ENCODE results near the gene MED4.
"Not testable (repeated sequence)": the region's sequence is repeated elsewhere in the genome, so short reads cannot be mapped to it uniquely, and the experiment has no call there.

The MED4 gene

DNA sequence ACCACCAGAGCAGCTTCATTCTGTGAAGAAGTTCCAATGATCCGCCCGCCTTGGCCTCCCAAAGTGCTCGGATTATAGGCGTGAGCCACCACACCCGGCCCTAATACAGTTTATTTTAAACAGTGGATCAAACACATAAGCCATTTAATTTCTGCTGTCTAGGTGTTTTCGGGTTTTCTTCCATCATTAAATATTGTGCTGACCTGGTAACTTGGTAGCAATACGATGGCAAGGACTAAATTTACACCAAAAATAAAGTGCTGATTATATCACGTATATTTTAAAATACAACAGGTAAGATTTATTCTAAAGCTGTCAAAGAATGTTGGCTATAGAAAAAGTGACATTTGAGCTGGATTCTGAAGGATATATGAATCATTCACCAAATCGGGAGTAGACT is 1.3 kb downstream of the MED4 start:
- no peak for DNase-seq

DNA sequence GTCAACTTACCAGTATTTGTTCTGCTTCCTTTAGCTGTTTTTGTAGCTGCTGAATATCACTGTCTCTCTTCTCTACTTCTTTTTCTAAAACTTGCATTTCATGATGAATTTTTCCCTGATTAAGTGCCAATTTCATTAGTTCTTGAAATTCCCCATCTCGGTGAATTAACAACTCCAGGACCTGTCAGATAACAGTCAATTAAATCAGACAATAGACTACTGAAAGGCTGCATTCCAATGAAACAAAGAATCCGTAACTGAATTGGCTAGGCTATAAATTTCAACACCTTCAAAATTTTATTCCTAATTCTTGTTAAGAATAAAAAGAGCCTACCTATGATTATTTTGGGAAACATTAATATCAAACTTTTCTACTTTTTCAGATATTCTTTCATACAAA is 8.6 kb downstream of the MED4 start:
- DNase-seq, result no peak

DNA sequence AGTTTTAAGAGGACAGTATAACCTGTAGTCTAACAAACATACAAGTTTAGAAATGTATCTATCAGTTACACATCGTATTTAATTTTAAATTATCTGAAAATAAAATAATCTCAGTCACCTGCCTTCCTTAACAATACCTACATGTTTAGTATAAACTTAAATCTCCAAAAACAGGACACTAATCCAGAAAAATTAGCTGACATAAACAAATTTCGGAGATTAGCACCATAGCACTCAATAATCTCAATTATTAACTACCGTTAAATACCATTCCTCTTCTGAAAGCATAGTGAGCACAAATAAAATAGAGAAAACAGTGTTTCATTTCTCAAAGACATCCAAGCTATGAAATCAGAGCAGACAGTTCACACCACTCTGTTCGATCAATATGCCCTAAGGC is 13.2 kb downstream of the MED4 start:
- DNase-seq, result no peak

DNA sequence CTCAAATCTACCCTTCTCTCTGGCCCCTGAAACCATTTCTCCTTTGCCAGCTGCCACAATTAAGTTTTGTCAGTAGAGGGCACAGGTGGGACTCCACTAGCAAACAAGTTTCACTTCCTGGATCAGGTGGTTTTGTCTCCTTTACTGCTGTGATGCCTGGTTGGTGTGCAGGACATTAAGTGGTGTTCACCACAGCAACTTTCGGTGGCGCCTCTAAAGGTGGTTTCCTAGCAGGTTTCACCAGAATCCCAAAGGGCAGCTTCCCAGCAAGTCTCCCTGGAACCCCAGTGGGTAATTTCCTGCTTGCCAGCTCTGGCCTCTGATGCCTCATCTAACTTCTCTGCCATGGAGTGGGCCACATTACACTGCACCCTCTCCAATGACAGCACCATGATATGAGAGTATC is 16.6 kb downstream of the MED4 start:
- peak; percentile 36 for DNase-seq

DNA sequence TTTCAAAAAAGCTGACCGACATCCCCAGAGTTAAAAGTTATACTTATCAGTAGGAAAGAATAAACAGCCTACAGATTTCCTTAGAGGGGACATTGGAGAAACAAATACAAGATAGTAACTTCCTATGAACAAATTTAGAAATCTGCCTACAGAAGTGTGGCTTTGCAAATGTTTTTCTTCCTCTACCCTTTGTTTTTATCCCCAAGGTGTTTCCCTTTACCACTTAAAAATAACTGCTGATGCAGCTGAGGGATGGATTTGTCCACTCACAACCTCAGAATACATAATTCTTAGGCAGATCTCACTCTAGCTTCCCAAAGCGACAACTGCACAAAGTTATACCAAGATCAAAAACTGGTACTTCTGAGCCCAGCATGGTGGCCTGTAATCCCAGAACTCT is 20.9 kb downstream of the MED4 start:
- no peak for DNase-seq

DNA sequence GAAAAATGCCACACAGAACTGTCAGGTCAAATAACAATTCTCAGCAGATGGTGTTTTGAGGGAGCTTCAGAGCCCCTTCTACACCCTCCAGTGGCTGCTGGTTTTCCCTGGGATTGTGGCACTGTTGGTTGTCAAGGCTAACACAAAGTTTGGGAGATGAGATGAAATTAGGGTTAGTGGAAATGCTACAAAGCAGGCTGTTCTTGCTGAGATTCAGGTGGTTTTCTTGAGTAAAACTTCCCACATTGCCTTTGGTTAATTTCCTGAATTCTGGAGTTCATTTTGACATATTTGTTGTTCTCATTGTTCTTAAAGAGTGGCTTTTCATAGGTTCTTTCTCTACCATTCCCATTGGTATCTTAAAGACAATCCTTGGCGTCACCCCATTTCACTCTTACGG is 22.1 kb downstream of the MED4 start:
- no peak for DNase-seq

DNA sequence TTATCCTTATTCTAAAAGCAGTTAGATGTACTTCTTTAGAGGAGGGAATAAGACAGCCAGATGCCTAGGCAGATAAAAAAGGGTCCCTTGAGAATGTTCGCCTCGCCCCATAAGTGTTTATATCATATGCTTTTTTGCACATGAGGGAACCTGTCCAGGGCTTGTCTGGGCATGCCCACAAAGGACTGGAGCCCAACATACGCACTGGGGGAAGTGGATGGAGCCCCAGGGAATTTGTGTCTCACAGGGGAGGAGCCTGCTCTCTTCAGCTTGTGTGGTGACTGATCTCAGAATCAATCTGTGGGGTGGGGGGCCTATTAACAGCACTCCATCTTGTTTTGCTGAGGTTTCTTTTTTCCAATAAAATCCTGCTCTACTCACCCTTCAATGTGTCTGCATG is 22.6 kb downstream of the MED4 start:
- DNase-seq, result no peak

DNA sequence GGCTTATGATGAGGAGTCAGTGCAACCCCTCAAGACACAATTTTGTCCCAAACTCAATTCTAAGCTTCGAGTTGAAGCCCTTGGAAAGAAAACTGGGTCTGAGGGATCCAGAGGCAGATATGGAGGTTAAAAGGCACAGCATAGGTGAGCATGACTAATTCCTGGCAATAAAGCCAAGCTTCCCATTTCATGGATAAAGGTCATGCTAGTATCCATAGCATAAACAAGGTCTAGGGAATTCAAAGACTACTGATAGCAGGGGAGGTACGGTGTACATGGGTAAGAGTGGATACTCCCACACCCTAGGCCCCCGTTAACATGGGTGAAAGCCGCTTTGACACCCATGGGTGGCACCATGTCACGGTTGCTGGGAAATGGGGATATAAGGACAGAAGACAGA is 24.0 kb downstream of the MED4 start:
- DNase-seq, result no peak

DNA sequence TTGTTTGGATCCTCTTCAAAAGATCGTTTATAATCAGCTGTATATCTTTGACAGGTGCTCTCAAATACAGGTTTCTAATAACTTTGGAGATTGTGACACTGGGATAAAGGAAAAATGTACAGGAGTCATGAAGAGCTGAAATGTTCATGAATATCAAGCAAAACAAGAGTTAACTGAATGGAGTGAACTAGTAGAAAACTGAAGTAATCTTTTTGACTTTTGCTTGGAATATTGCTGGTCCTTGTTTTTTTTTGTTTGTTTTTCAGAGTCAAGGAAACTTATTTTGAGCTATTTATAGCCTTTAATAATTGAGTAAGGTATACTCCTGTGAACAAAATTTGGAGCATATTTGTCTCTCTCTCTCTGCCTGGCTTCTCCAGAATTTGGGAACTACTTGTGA is 25.3 kb downstream of the MED4 start:
- DNase-seq, result no peak

DNA sequence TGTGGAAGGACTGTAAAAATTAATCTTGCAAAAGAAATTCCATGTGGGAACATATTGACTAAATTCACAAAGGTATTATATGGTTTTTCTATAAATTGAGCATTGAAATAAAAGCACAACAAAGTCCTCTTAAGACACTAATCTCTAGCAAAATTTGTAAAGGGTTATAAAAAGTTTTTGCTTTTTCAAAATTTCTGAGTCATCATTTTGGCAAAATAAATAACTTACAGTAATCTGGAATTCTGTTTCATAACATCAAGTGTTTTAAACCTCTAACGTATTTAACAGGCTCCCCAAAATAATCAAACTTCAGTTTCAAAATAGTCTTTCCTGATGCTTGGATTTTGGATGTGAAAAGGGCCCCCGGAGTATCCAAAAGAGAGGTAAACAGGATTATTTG is 26.0 kb downstream of the MED4 start:
- DNase-seq, result no peak

DNA sequence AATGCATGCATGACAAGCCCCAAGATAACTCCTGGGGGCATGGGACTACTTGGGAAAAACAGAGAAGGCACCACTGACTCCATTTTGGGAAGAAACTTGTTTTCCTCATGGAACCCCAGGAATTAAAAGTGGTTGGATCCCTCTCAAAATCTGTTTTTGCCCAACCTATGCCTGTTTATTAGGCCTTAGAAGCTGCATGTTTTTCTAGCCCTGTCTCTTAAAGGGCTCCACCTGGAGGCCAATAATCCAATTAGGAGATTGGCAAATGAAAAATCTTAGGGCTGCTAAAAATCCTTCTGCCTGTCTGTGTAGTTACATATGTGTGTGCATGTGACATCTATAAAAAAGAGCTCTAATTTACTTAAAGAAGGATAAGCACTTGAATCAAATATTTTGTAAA is 26.9 kb downstream of the MED4 start:
- no peak for DNase-seq

DNA sequence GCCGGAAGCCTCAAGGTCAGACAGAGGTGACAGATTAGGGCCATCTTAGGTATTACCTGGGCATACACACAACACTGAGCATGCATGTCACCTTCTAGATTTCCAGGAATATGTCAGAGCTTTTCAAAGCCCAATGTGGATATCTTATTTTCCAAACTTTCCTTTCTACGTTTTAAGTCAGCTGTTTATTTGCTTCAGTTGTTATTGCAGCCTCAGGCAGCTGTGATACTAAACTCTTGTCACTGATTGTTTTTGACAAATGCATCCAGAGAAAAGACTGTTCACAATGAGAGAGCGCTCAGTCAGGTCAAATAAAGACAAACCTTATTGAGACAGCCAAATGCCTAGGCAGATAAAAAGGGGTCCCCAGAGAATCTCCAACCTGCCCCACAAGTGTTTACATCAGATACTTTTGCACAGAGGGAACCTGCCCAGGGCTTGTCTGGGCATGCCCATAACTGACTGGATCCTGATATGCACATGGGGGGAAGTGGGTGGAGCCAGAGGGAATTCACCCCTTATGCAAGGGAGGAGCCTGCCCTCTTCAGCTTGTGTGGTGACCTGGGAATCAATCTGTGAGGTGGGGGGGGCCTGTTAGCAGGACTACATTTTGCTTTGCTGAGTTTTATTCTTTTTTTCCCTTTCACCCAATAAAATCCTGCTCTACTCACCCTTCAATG is 28.5 kb downstream of the MED4 start:
- DNase-seq, result no peak

DNA sequence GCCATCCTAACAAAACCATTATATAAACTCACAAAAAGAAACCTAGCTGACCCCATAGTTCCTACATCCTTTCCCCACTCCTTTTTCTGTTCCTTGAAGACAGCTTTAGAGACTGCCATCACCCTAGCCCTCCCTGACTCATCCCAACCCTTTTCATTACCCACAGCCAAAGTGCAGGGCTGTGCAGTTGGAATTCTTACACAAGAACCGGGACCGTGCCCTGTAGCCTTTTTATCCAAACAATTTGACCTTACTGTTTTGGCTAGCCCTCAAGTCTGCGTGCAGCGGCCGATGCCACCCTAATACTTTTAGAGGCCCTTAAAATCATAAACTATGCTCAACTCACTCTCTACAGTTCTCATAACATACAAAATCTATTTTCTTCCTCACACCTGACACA is 35.0 kb downstream of the MED4 start:
- not testable (repeated sequence) for DNase-seq

DNA sequence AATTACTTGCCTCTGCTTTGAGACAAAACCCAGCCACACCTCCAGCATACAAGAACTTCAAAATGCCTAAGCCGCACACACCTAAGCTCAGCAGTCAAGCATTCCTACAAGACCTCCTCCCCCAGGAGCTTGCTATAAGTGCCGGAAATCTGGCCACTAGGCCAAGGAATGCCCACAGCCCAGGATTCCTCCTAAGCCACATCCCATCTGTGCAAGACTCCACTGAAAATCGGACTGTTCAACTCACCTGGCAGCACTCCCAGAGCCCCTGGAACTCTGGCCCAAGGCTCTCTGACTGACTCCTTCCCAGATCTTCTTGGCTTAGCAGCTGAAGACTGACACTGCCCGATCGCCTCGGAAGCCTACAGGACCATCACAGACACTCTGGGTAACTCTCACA is 36.4 kb downstream of the MED4 start:
- not testable (repeated sequence) for DNase-seq

DNA sequence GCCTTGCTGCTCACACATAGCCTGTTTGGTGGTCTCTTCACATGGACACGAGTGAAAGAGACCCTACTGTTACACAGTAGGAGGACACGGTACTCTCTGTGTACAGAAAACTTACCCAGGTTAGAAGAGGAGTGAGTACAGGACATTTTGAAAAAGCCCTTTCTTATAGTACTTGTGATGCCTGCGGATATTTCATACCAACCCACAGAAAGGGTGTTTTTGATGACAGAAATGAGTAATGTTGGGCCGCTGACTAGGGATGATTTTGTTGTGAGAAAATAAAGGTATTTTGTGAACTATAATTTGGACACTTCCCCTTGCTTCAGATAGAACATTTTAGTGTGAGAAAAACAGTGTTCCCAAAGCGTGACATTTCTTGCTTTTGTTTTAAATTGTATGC is 39.2 kb downstream of the MED4 start:
- DNase-seq, result no peak

DNA sequence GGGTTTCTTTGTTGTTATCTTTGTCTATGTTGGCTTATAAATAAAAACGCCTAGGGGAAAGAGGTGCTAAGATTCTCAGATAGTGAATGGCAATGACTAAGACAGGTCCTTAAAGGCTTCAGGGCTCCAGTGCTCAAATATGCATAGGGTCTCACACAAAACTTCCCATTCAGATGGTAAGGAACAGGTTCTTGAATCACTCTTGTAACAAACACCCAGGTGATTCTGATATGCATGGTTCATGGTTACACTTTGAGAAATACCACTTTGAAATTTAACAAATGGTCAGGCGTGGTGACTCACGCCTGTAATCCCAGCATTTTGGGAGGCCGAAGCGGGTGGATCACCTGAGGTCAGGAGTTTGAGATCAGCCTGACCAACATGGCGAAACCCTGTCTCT is 40.3 kb downstream of the MED4 start:
- no peak for DNase-seq

DNA sequence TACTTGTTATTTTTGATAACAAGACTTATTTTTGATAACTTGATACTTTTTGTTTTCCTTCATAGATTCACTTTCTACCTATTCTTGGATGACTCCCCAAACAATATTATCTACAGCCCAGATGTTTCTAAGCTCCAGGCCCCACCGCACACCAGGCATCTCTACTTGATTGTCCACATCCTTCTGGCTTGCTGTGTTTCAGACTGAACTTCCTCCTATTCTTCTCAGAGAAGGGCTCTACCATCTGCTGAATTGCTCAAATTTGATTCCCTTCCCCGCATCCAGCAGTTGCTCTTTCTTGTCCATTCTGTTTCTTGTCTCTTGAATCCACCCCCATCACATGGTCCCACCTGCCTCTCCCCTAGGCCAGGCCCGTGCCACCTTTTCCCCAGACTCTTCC is 44.4 kb downstream of the MED4 start:
- no peak for DNase-seq

DNA sequence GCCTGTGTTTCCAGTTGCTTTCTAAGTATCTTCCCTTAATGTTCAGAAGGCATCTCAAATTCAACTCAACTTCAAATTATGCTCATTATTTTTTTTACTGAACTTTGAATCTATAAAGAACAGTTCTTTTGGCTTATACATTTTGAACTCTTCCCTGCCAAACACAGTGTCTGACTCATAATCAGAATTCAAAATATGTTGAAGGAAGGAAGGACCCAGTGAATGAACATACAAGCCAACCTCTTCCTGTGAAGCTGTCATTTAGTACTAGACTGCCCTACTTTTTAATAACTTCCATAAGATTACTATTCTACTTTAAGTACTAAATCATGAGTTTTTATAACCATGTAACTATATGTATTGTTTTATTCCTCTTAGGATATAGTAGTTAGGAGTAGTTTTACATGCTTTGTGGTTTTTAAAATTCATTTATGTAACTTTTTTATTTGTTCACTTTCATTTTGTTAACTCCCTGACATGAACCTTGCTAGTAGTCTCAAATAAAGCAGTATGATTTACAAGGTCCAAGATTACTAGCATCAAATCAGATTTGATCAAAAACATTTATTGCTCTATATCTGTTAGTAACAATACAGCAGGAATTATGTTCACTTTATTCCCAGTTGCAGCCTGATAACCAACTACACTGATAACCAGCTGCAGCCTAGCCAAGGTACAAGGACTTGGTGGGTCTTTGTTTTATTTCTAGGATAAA is 51.0 kb downstream of the MED4 start:
- DNase-seq, result no peak

DNA sequence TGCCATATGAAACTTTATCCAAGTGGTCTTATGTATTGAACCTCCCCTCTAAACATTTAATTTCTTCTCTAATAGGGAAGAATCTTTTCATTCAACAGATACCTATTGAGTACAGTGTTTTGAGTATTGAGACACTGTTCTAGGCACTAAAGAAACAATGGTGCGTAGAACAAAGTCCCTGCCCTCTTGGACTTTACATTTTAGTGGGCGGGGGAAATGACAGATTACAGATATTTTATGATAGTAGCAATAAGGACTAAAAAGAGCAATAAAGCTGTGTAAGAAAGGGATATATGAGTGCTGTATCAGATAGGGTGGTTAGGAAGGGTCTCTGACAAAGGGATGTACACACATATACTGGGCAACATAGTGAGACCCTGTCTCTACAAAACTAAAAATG is 52.0 kb downstream of the MED4 start:
- DNase-seq, result no peak

DNA sequence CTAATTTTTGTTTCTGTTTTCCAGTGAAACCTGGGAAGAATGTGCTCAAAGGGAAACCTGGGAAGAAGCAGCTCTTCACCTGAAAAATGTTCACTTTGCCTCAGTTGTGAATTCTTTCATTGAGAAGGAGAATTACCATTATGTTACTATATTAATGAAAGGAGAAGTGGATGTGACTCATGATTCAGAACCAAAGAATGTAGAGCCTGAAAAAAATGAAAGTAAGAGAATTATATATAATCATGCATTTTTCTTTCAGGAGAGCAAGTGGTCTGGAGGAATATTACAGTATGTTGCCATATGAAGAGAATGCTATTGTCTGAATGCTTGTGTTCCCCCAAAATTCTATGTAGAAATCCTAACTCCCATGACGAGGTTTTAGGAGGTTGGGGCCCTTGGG is 54.0 kb downstream of the MED4 start:
- no peak for DNase-seq

DNA sequence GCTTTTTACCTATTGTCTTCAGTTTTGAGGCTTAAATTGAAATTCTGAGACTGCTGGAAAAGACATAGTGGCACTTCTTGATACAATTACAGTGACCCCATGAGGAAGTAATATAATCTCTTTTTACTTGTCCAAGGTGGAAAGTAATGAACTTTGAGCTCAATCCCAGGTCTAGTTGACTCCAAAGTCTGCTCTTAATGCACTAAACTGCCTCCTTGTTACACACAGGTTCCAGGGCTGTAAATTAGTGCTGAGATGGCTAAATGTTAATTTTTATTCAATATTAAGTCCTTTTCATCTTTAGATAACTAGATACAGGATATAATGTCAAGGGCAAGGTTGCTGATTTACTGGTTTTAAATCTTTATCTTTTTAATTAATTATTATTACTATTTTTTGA is 54.9 kb downstream of the MED4 start:
- DNase-seq, result no peak

DNA sequence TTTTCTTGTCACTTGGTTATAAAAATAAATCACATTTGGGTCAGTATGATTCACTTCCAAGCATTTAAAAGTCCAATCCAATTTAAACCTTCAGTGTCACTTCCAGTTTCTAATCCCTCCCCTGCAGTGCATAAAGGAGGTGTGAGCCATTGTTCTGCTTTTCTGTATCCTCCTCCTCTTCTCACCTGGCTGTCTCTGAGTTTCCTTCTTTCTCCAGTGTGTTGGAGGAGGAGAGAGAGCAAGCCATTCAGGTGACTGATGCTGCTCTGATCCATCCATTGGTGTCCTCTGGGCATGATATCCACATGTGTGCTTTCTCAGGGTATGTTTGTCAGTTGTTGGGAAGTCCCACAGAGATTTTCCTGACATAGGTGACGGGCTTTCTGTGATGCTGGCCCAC is 56.1 kb downstream of the MED4 start:
- no peak for DNase-seq

DNA sequence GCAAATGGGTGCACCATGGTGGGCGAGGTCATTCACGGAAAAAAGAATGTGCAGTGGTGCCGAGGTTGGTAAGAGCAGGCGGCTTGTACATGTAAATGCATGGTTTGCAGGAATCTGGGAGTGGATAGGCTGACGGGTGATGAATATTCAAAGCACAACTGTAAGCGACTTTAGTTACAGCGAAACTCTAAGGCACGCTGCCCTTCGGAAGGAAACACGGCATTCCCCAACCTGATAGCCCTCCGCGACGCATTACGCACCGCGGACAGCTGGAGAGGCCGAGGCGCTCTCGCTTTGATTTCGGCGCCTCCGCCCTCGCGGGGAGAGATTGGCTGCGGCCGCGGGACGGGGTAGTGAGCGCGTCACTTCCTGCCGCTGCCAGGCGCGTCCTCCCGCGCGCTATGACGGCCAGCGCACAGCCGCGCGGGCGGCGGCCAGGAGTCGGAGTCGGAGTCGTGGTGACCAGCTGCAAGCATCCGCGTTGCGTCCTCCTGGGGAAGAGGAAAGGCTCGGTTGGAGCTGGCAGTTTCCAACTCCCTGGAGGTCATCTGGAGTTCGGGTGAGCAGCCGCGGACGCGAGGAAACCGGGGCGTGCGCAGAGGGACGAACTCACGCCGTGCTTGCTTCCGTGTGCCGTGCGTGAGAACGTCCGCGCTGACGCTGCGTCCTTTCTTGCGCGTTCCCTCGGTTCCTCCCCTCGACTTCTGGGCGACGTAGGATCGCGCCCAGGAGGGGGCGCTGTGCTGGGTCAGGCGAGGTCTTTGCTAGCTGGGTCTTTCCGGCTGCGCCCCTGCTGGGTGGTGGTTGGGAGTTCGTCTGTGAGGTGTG is 57.3 kb downstream of the MED4 start, which contains the start of gene NUDT15:
NUDT15 (plus strand) TSS at position 381 of the 828 bp plus-strand sequence; CDS start at position 402, 21 bp downstream.
- DNase-seq, result peak; percentile 94

DNA sequence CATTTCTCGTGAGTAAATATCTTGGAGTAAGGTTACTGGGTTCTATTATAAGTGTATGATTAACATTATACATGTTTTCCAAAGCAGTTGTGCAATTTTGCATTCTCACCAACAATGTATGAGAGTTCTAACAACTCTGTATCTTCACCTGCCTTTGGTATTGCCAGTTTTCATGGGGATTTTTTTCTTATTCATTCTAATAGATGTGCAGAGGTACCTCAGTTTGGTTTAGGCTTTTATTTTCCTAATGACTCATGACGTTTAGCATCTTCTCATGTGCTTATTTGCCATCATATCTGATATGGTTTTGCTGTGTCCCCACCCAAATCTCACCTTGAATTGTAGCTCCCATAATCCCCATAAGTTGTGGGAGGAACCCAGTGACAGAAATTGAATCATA is 65.0 kb downstream of the MED4 start:
- DNase-seq, result no peak
